ENCODE results near the gene ACKR4.

GRCh38 chr3:132569153-132569552, 27.9 kb upstream of the ACKR4 start:
- TF ChIP-seq, protein P1, sequence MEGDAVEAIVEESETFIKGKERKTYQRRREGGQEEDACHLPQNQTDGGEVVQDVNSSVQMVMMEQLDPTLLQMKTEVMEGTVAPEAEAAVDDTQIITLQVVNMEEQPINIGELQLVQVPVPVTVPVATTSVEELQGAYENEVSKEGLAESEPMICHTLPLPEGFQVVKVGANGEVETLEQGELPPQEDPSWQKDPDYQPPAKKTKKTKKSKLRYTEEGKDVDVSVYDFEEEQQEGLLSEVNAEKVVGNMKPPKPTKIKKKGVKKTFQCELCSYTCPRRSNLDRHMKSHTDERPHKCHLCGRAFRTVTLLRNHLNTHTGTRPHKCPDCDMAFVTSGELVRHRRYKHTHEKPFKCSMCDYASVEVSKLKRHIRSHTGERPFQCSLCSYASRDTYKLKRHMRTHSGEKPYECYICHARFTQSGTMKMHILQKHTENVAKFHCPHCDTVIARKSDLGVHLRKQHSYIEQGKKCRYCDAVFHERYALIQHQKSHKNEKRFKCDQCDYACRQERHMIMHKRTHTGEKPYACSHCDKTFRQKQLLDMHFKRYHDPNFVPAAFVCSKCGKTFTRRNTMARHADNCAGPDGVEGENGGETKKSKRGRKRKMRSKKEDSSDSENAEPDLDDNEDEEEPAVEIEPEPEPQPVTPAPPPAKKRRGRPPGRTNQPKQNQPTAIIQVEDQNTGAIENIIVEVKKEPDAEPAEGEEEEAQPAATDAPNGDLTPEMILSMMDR (IDR thresholded peaks at IDR 0.05 in 2 of 3, conservative IDR thresholded peaks at IDR 0.05 in 1 of 3; ENCODE audit: insufficient read depth in 2 of 3, low read depth in 1 of 3, low read length in 3 of 3): no peak
- TF ChIP-seq RCOR1 (IDR thresholded peaks at IDR 0.05; ENCODE audit: borderline replicate concordance in 1 of 2, low read depth in 2 of 2, low read length in 2 of 2) (no peak), POLR2A (conservative IDR thresholded peaks at IDR 0.05) (no peak), PRPF4 (IDR thresholded peaks at IDR 0.05; ENCODE audit: insufficient read depth, low read depth, low read length, poor library complexity, severe bottlenecking) (no peak), ZNF778 (CRISPR knock-in tag; IDR thresholded peaks at IDR 0.05) (no peak), SRSF1 (IDR thresholded peaks at IDR 0.05; ENCODE audit: low read depth, low read length) (no peak), SNAPC5 (CRISPR knock-in tag; IDR thresholded peaks at IDR 0.05) (no peak), MAFG (tag; conservative IDR thresholded peaks at IDR 0.05) (no peak), YBX1 (IDR thresholded peaks at IDR 0.05) (no peak), RFX5 (IDR thresholded peaks at IDR 0.05; ENCODE audit: low read depth, low read length) (no peak)

Measured in K562 (cell line).